ENCODE measurements around the gene C12orf60.

DNA sequence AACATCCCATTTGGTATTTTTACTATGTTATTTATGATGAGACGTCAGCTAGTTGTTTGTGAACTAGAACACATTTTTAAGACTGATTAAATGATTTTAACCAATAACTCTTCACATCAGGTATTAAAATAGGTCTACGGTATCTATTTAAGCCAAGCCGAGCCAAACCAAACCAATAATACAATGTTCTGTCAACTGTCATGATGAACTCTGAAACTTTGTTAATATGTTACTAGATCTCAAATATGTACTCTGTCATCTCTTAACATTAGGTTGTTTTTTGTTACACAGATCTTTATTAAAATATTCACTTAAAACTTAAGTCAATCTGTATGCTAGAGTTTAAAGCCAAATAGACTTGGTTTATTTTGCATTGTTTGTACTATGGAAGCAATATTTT lies 38.8 kb downstream of the C12orf60 start:
- no peak for TF ChIP-seq ZFP41 (tag by site-specific recombination; IDR thresholded peaks at IDR 0.05; ENCODE audit: borderline replicate concordance)
- no peak for TF ChIP-seq REST (tag by site-specific recombination; IDR thresholded peaks at IDR 0.05)
- TF ChIP-seq ZNF488 (tag by site-specific recombination; IDR thresholded peaks at IDR 0.05) = no peak
- TF ChIP-seq TCF7L2 (IDR thresholded peaks at IDR 0.05; ENCODE audit: borderline replicate concordance, low read depth, low read length) = no peak
- TF ChIP-seq, protein P1, sequence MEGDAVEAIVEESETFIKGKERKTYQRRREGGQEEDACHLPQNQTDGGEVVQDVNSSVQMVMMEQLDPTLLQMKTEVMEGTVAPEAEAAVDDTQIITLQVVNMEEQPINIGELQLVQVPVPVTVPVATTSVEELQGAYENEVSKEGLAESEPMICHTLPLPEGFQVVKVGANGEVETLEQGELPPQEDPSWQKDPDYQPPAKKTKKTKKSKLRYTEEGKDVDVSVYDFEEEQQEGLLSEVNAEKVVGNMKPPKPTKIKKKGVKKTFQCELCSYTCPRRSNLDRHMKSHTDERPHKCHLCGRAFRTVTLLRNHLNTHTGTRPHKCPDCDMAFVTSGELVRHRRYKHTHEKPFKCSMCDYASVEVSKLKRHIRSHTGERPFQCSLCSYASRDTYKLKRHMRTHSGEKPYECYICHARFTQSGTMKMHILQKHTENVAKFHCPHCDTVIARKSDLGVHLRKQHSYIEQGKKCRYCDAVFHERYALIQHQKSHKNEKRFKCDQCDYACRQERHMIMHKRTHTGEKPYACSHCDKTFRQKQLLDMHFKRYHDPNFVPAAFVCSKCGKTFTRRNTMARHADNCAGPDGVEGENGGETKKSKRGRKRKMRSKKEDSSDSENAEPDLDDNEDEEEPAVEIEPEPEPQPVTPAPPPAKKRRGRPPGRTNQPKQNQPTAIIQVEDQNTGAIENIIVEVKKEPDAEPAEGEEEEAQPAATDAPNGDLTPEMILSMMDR (tag by site-specific recombination; IDR thresholded peaks at IDR 0.05) = no peak
- TF ChIP-seq SP2 (tag by site-specific recombination; IDR thresholded peaks at IDR 0.05) = no peak
- no peak for TF ChIP-seq ZNF274 (IDR thresholded peaks at IDR 0.05; ENCODE audit: low read length)
- no peak for TF ChIP-seq ZNF274 (tag by site-specific recombination; IDR thresholded peaks at IDR 0.05; ENCODE audit: borderline replicate concordance)
- no peak for TF ChIP-seq PRDM1 (tag by site-specific recombination; IDR thresholded peaks at IDR 0.05)
- no peak for TF ChIP-seq ZNF24 (tag by site-specific recombination; IDR thresholded peaks at IDR 0.05)
- no peak for TF ChIP-seq ZNF335 (tag by site-specific recombination; conservative IDR thresholded peaks at IDR 0.05)
- no peak for TF ChIP-seq ZNF830 (tag by site-specific recombination; IDR thresholded peaks at IDR 0.05; ENCODE audit: low read depth)
